ENCODE measurements around the gene PCDH15.

PCDH15 gene

DNA sequence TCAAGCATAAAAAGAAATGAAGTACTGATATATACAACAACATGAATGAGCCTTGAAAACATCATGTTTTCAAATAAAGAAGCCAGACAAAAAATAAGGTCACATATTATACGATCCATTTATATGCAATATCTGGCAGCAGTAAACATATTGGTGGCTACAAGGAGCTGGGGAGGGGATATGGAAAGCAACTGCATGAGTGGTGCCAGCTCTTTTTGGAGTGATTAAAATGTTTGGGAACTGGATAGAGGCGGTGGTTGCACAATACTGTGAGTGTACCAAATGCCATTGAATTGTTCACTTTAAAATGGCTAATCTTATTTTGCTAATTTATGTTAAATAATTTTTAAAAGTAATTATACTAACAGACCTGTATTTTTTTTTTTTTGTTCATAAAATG, 481.7 kb downstream of the PCDH15 start:
- Histone ChIP-seq H3K36me3 (ENCODE audit: insufficient read depth, low read length) (no peaks in the 10 kb centered on the region), H3K4me1 (ENCODE audit: insufficient read depth, low read length) (no peaks in the 10 kb centered on the region), H3K9me3 (ENCODE audit: control insufficient read depth, insufficient read depth, low read length) (no peaks in the 10 kb centered on the region), H3K9ac (ENCODE audit: low read depth, low read length) (no peak overlapping the region)

DNA sequence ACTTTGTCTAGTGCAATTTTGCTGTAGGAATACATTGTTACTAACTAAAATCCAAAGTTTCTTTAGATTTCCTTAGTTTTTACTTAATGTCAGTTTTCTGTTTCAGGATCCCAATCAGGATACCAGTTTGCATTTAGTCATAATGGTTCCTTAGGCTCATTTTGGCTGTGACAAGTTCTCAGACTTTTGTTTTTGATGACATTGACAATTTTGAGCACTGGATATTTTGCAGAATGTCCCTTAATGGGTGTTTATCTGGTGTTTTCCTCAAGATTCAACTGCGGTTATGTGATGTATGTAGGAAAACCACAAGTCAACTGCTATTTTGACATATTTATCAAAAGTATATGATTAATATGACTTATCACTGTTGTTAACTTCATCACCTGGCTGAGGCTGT, 482.6 kb downstream of the PCDH15 start:
- no peaks in the 10 kb centered on the region for H3K36me3 ChIP-seq (ENCODE audit: insufficient read depth, low read length)
- no peaks in the 10 kb centered on the region for H3K9me3 ChIP-seq (ENCODE audit: control insufficient read depth, insufficient read depth, low read length)
- H3K4me1 ChIP-seq (ENCODE audit: insufficient read depth, low read length) = no peaks in the 10 kb centered on the region
- H3K9ac ChIP-seq (ENCODE audit: low read depth, low read length) = no peak overlapping the region

DNA sequence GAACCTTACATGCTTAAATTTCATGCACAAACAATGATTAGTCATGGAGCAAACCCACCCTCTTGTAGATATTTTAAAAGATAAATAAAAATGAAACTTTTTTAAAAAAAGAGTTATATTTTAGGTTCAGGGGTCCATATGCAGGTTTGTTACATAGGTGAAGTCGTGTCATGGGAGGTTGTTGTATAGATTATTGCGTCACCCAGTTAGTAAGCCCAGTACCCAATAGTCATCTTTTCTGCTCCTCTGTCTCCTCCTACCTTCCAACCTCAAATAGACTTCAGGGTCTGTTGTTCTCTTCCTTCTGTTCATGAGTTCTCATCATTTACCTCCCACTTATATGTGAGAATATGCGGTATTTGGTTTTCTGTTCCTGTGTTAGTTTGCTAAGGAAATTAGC, 486.6 kb downstream of the PCDH15 start:
- H3K9me3 ChIP-seq (ENCODE audit: control insufficient read depth, insufficient read depth, low read length) = no peaks in the 10 kb centered on the region
- no peaks in the 10 kb centered on the region for H3K4me1 ChIP-seq (ENCODE audit: insufficient read depth, low read length)
- H3K9ac ChIP-seq (ENCODE audit: low read depth, low read length) = no peak overlapping the region
- no peaks in the 10 kb centered on the region for H3K36me3 ChIP-seq (ENCODE audit: insufficient read depth, low read length)

DNA sequence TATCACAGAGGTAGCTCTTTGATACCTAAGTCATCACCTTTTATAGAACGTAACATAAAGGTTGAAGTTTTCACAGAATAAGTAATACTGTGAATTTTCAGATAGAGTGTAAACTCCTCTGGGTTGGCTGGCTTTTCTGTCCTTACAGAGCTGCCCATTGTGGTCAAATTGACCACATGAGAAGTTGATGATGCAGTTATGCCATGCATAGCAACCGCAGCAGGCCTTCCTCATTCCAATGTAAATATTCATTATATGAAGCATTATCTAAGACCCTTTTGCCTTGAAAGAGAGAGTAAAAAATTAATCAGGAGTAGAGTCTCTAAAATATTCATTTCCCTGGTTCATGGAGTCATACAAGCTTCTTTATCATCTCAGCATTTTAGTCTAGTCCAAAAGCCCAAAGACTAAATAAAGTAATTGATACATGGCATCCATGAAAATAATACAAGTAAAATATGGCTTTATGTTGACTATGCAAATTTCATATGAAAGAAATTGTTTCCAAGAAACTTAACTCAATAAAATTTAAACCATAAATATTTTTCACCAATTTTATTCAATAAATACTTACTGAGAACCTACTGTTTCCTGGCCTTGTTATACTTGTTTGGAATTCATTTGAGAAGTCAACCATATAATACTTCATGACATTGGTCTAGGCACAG, 516.4 kb downstream of the PCDH15 start:
- Histone ChIP-seq H3K9ac (ENCODE audit: low read depth, low read length) (no peak overlapping the region), H3K36me3 (ENCODE audit: insufficient read depth, low read length) (no peaks in the 10 kb centered on the region), H3K9me3 (ENCODE audit: control insufficient read depth, insufficient read depth, low read length) (no peaks in the 10 kb centered on the region), H3K4me1 (ENCODE audit: insufficient read depth, low read length) (no peaks in the 10 kb centered on the region)

DNA sequence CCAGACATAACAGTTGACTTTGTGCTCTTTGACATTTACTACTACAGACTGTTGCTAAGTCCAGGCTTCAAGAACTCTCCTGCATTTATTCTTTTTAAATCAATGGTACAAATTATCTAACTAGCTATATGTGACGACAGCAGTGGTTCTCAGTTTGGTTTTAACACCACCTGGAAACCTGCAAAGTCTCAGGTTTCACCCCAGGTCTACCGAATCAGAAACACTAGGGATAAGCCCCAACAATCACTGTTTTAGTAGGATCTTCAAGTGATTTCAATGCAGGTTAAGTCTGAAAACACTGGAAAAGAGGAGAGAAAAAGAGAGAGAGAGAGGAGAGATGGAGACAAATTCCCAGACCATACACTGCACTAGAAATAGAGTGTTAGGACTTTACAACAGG, 519.0 kb downstream of the PCDH15 start:
- Histone ChIP-seq H3K9ac (ENCODE audit: low read depth, low read length) (no peak overlapping the region), H3K9me3 (ENCODE audit: control insufficient read depth, insufficient read depth, low read length) (no peaks in the 10 kb centered on the region), H3K4me1 (ENCODE audit: insufficient read depth, low read length) (no peaks in the 10 kb centered on the region), H3K36me3 (ENCODE audit: insufficient read depth, low read length) (no peaks in the 10 kb centered on the region)

DNA sequence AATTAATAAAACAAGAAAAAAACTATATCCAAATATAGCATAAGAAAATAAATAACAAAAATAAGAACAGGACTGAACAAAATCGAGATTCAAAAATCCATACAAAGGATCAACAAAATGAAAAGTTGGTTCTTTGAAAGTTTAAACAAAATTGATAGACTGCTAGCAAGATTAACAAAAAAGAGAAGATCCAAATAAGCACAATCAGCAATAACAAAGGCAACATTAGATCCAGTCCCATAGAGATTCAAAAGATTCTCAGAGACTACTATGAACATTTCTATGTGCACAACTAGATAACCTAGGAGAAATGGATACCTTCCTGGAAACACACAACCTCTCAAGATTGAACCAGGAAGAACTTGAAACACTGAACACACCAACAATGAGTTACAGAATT, 534.6 kb downstream of the PCDH15 start:
- H3K9me3 ChIP-seq (ENCODE audit: control insufficient read depth, insufficient read depth, low read length) = no peaks in the 10 kb centered on the region

DNA sequence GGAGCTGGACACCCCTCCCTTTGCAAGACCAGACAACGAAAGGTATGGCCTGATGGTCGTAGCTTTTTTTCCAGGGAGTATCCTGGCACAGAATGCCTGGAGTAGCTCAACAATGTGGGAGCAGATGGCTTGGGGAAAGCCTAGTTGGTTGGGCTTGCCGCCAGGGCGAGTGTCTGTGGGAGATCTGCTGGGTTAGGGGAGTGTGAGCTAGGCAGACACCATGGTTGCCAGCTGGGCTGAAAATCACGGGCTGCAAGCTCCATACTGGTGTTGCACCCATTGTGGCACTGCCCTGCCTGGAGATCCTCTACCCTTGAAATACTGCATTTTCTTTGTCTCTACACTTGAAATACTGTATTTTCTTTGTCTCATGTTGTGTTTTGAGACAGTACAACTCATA, 538.3 kb downstream of the PCDH15 start:
- H3K9me3 ChIP-seq (ENCODE audit: control insufficient read depth, insufficient read depth, low read length) = no peaks in the 10 kb centered on the region
- H3K36me3 ChIP-seq (ENCODE audit: insufficient read depth, low read length) = no peaks in the 10 kb centered on the region
- no peaks in the 10 kb centered on the region for H3K4me1 ChIP-seq (ENCODE audit: insufficient read depth, low read length)
- no peak overlapping the region for H3K9ac ChIP-seq (ENCODE audit: low read depth, low read length)

More for the DNA sequence above, 534.6 kb downstream of the PCDH15 start:
- Histone ChIP-seq H3K9ac (ENCODE audit: low read depth, low read length) (no peak overlapping the region), H3K4me1 (ENCODE audit: insufficient read depth, low read length) (no peaks in the 10 kb centered on the region), H3K36me3 (ENCODE audit: insufficient read depth, low read length) (no peaks in the 10 kb centered on the region)

DNA sequence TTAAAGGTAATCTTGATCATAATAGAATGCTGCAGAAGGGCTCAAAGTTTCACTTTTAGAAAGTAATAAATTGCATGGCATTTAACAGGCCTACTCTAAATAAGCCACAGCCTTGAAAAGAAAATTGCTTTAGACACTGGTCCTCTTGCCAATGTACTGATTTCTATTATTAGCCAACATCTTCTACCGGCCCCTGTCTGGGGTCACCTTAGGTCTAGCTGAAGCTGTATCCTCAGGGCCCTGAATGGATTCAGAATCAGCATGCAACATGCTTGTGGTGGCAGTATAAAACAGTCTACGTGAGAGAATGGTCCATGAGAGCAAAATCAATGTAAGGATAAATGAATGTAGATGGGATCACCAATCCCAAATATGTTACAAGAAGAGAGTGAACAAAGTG, 541.9 kb downstream of the PCDH15 start:
- Histone ChIP-seq H3K4me1 (ENCODE audit: insufficient read depth, low read length) (no peaks in the 10 kb centered on the region), H3K36me3 (ENCODE audit: insufficient read depth, low read length) (no peaks in the 10 kb centered on the region), H3K9me3 (ENCODE audit: control insufficient read depth, insufficient read depth, low read length) (no peaks in the 10 kb centered on the region), H3K9ac (ENCODE audit: low read depth, low read length) (no peak overlapping the region)

DNA sequence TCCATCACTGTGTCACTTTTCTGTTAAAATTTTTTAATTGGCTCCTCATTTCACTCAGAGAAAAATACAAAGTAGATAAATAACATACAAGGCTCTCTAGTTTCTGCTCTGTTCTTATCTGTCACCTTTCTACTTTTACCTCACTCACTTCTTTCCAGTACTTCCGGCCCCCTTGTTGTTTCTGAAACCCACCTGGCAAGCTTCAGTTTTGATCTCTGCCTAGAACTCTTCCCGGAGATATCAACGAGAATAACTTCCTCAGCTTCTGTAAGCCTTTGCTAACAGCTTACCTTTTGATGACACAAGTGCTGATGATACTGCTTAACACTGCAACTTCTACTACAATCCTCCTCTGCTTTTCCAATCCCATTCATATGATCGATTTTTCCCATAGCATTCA, 566.2 kb downstream of the PCDH15 start:
- Histone ChIP-seq H3K9ac (ENCODE audit: low read depth, low read length) (no peak overlapping the region), H3K9me3 (ENCODE audit: control insufficient read depth, insufficient read depth, low read length) (peaks cover 5% of the 10 kb centered on the region), H3K36me3 (ENCODE audit: insufficient read depth, low read length) (no peaks in the 10 kb centered on the region), H3K4me1 (ENCODE audit: insufficient read depth, low read length) (no peaks in the 10 kb centered on the region)

DNA sequence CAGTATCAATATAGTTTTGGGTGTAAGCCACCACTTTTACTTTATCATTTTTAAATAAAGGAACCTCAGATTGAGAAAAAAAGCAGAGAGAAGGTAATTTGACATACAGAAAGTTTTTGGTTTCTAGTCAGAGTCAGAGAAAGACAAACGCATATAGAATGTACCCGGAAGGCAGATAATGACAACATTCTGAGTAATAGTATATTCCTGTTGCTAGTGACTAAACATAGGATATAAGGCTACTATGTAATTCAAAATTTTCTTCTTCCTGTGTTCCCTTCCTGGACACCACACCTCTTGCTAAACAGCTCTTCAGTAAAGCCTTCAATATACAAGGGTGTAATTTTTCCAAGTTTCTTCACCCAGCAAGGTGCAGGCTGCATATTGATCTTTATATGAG, 597.6 kb downstream of the PCDH15 start:
- Histone ChIP-seq H3K9ac (ENCODE audit: low read depth, low read length) (no peak overlapping the region), H3K36me3 (ENCODE audit: insufficient read depth, low read length) (no peaks in the 10 kb centered on the region), H3K9me3 (ENCODE audit: control insufficient read depth, insufficient read depth, low read length) (no peaks in the 10 kb centered on the region), H3K4me1 (ENCODE audit: insufficient read depth, low read length) (no peaks in the 10 kb centered on the region)

DNA sequence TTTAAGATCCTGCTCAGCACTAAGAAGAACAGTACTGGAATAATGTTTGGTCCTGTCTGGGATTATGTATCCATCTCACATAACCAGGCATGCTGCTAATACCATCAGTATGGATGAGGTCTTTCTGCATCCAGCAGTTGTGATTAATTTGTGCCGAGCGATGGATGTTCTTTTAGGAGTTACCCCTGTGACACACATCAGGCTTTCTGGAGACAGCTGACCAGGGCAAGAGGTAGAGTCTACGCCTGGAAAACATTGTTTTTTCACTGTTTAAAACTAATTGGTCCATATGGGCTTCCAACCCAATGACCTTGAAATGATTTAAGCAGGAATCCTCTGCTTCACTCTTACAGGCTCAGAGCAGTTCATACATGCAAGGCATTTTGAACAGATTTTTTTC, 603.0 kb downstream of the PCDH15 start:
- no peak overlapping the region for H3K9ac ChIP-seq (ENCODE audit: low read depth, low read length)
- H3K36me3 ChIP-seq (ENCODE audit: insufficient read depth, low read length) = no peaks in the 10 kb centered on the region
- 0 out of 2 replicates have a peak, but pooled peaks cover 2% of the 10 kb centered on the region for H3K9me3 ChIP-seq (ENCODE audit: control insufficient read depth, insufficient read depth, low read length)
- no peaks in the 10 kb centered on the region for H3K4me1 ChIP-seq (ENCODE audit: insufficient read depth, low read length)

DNA sequence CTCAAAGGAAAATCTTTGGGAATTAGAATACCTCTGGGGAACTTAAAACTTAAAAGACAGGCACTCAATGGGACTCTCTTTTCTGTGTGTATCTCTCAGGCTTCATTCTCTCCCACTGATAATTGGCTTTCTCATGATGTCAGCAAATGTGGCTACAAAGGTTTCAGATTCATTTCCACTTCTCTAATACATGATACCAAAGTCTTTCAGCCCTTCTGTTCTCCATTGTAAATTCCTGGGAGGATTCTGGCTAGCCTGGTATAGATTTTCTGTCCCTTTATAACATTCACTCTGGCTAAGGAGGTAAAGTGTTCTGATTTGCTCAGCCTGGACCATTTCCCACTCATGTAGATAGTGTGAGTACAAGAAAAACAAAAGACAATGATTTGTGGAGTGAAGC, 606.2 kb downstream of the PCDH15 start:
- Histone ChIP-seq H3K9ac (ENCODE audit: low read depth, low read length) (no peak overlapping the region), H3K36me3 (ENCODE audit: insufficient read depth, low read length) (no peaks in the 10 kb centered on the region), H3K4me1 (ENCODE audit: insufficient read depth, low read length) (no peaks in the 10 kb centered on the region), H3K9me3 (ENCODE audit: control insufficient read depth, insufficient read depth, low read length) (0 out of 2 replicates have a peak, but pooled peaks cover 2% of the 10 kb centered on the region)

DNA sequence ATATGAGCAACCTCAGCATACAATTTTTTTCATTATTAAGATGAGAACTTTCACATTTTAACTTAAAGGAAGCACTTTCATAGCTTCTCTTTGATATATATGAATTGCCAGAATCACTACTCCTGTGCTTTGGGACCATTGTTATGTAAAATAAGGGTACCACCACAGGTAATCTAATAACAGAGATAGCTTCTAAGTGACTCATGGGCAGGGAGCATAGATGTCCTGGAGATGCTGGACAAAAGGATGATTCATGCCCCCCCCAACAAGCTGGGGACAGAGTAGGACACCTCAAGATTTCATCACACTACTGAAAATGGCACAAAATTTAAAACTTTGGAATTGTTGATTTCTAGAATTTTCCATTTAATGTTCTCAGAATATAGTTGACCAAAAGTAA, 641.1 kb downstream of the PCDH15 start:
- peaks cover 15% of the 10 kb centered on the region for H3K9me3 ChIP-seq (ENCODE audit: control insufficient read depth, insufficient read depth, low read length)
- 0 out of 2 replicates have a peak, but pooled peaks cover 6% of the 10 kb centered on the region for H3K36me3 ChIP-seq (ENCODE audit: insufficient read depth, low read length)
- H3K9ac ChIP-seq (ENCODE audit: low read depth, low read length) = no peak overlapping the region
- no peaks in the 10 kb centered on the region; the same call in 1 of the 2 replicates for H3K4me1 ChIP-seq (ENCODE audit: insufficient read depth, low read length)

DNA sequence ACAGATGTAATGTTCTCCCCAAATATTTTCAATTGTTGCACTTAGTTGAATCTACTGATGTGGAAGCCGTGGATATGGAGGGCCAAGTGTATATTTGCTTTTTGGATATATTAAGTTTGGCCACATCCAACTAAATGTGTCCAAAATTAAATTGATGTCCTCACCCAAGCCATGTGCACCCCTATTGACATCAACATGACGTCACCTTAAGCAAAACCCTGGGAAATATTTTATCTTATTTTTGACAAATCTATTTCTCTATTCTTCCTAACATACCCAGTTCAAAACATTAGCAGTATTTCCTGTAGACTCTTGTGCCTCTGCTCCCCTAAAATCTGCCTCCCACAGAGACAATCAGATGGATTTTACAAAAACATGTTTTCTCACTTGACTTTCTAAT, 652.5 kb downstream of the PCDH15 start:
- Histone ChIP-seq H3K9me3 (ENCODE audit: control insufficient read depth, insufficient read depth, low read length) (peaks cover 7% of the 10 kb centered on the region), H3K4me1 (ENCODE audit: insufficient read depth, low read length) (no peaks in the 10 kb centered on the region), H3K36me3 (ENCODE audit: insufficient read depth, low read length) (no peaks in the 10 kb centered on the region), H3K9ac (ENCODE audit: low read depth, low read length) (no peak overlapping the region)

DNA sequence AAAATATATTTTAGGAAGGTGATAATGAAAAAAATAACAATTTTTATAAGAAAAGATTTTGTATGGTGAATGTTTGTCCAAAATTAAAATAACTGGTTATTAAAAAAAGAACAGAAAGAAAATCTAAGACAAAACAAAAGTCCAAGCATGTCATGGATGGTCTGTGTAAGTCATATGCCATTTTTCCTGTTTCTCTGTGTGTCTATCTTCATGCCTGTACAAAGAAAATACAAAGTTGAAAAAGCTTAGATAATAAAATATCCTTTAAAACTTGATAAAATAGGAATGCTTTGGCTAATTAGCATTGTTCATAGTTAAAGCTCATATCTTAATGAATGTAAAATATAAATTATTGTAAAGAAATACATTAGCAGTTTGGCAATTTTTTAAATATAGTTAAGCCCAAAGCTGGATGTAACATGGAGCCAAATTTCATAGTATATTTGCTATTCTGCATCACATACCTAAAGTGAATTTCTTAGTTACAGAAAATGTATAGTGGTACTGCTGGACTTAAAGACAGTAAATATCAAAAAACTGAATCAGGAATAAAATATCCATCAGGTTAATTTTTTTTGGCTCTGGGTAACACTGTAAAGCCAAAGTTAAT, 661.1 kb downstream of the PCDH15 start:
- Histone ChIP-seq H3K9me3 (ENCODE audit: control insufficient read depth, insufficient read depth, low read length) (peaks cover 40% of the 10 kb centered on the region), H3K36me3 (ENCODE audit: insufficient read depth, low read length) (no peaks in the 10 kb centered on the region; the same call in 1 of the 2 replicates), H3K9ac (ENCODE audit: low read depth, low read length) (no peak overlapping the region), H3K4me1 (ENCODE audit: insufficient read depth, low read length) (no peaks in the 10 kb centered on the region)

All from ES-I3 (cell line).